HG02885 (cell line): Measurements from ENCODE around the gene SUDS3.
"Not testable (repeated sequence)": the region's sequence is repeated elsewhere in the genome, so short reads cannot be mapped to it uniquely, and the experiment has no call there.

ENCODE experiments used
- ATAC-seq: cut with Tn5 transposase; IDR thresholded peaks from one replicate; pipeline ENCODE4 v1.9.1; 2021; ENCODE audit warnings: mild to moderate bottlenecking; ENCODE audit not compliant: unreplicated experiment, poor library complexity

The SUDS3 gene

GRCh38 chr12:118376089-118377020 lies at the start of gene SUDS3:
Gene SUDS3, plus strand, starts transcription at chr12:118376555. Its CDS starts 137 bp downstream, at chr12:118376692.
- peak; percentile 30 for ATAC-seq

- ATAC-seq = no peak
These were observed 49.4 kb upstream of the SUDS3 start for GRCh38 chr12:118326991-118327390.

GRCh38 chr12:118327391-118327790 lies 49.0 kb upstream of the SUDS3 start:
- ATAC-seq = no peak

DNA sequence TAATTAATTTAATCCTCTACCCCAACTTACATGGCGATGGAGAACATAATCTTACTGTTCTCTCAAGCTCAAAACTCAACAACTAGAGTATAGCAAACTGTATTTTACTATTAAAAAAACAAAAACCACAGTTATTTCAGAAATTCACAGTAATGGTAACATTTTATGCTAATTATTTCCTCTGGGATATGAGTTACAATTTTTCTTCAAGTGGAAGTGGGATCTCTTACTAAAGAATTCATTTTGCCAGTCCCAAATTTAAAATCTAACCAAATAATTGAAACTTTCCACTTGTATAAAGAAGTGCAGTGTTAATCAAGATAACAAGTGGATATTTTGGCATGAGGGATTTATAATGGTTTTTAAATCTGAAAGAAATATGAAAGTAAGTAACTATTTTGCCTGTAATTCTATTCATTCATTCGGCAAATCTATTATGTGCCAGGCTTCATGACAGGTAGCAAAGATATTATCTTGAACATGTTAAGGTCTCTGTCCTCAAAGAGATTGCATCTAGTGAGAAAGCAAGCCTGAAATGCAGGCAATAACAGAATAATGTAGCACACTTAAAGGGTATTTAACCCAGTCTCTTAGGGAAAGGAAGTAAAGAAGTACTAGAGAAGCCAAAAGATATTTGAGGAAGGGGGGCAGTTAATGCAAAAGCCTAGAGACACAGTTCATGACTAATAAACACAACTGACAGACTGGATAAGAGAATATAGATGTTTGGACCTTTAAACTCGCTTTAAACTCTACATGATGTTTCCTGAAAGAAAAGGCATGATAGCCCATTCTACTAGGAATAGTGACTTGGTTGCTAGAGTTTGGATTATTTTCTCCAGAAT lies 47.6 kb upstream of the SUDS3 start:
- ATAC-seq = no peak

GRCh38 chr12:118330421-118331018 lies 45.8 kb upstream of the SUDS3 start:
- peak; percentile 69 for ATAC-seq

GRCh38 chr12:118332511-118332910 lies 43.8 kb upstream of the SUDS3 start:
- ATAC-seq = no peak

- no peak for ATAC-seq
These were observed 42.1 kb upstream of the SUDS3 start for GRCh38 chr12:118334241-118334640.

- no peak for ATAC-seq
These were observed 41.3 kb upstream of the SUDS3 start for GRCh38 chr12:118334939-118335567.

- no peak for ATAC-seq
These were observed 40.2 kb upstream of the SUDS3 start for GRCh38 chr12:118336123-118336522.

- no peak for ATAC-seq
These were observed 39.0 kb upstream of the SUDS3 start for GRCh38 chr12:118337194-118337838.

GRCh38 chr12:118342090-118342489 lies 34.3 kb upstream of the SUDS3 start:
- no peak for ATAC-seq

GRCh38 chr12:118344829-118345228 lies 31.5 kb upstream of the SUDS3 start:
- ATAC-seq = no peak

GRCh38 chr12:118345355-118345754 lies 31.0 kb upstream of the SUDS3 start:
- ATAC-seq = no peak

GRCh38 chr12:118346895-118347294 lies 29.5 kb upstream of the SUDS3 start:
- ATAC-seq = no peak

- no peak for ATAC-seq
These were observed 28.4 kb upstream of the SUDS3 start for GRCh38 chr12:118347916-118348315.

- no peak for ATAC-seq
These were observed 25.3 kb upstream of the SUDS3 start for GRCh38 chr12:118350908-118351559.

GRCh38 chr12:118353721-118354120 lies 22.6 kb upstream of the SUDS3 start:
- no peak for ATAC-seq

DNA sequence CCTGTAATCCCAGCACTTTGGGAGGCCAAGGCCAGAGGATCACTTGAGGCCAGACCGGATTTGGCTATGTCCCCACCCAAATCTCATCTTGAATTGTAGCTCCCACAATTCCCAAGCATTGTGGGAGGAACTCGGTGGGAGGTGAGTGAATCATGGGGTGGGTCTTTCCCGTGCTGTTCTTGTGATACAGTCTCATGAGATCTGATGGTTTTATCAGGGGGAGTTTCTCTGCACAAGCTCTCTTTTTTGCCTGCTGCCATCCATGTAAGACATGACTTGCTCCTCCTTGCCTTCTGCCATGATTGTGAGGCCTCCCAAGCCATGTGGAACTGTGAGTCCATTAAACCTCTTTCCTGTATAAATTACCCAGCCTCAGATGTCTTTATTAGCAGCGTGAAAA lies 21.9 kb upstream of the SUDS3 start:
- ATAC-seq = not testable (repeated sequence)

DNA sequence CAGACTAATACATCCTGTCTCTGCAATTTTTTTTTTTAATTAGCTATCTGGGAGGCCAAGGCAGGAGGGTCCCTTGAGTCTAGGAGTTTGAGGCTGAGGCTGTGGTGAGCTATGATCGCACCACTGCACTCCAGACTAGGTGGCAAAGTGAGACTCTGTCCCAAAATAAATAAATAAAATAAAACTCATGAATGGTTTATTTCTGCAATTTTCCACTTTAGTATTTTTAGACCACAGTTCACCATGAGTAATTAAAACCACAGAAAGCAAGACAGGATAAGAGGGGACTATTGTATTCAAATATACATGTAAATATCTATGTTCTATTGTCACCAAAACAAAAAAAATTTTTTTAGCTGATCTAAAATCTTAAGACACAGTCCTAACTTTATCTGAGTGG lies 21.5 kb upstream of the SUDS3 start:
- ATAC-seq = no peak
